ENCODE results near the gene UFD1.

Gene UFD1

GRCh38 chr22:19494676-19495173, 15.7 kb upstream of the UFD1 start:
- DNase-seq, result no peak

GRCh38 chr22:19494001-19494560, 15.1 kb upstream of the UFD1 start:
- no peak for DNase-seq

- no peak for DNase-seq
Observed at GRCh38 chr22:19492504-19493174, 13.6 kb upstream of the UFD1 start.

GRCh38 chr22:19490628-19491230, 11.7 kb upstream of the UFD1 start:
- no peak for DNase-seq

- DNase-seq, result no peak
Observed at GRCh38 chr22:19488884-19489843, 10.2 kb upstream of the UFD1 start.

- no peak for DNase-seq
Observed at GRCh38 chr22:19488285-19488684, 9.3 kb upstream of the UFD1 start.

- DNase-seq, result no peak
Observed at GRCh38 chr22:19483481-19484244, 4.7 kb upstream of the UFD1 start.

- no peak for DNase-seq
Observed at GRCh38 chr22:19482297-19482696, 3.3 kb upstream of the UFD1 start.

GRCh38 chr22:19480789-19481188, 1.8 kb upstream of the UFD1 start:
- no peak for DNase-seq

- no peak for DNase-seq
Observed at GRCh38 chr22:19480173-19480568, 1.2 kb upstream of the UFD1 start.

GRCh38 chr22:19479355-19480172, 571 bp upstream of the UFD1 start, which contains the start of gene CDC45:
TSS of gene CDC45 (plus strand) at chr22:19479920. CDS start at chr22:19479969, 49 bp downstream.
- DNase-seq, result peak; percentile 100

GRCh38 chr22:19478045-19478900, 720 bp downstream of the UFD1 start:
- no peak for DNase-seq

GRCh38 chr22:19477321-19478044, 1.5 kb downstream of the UFD1 start:
- no peak for DNase-seq

- no peak for DNase-seq
Observed at GRCh38 chr22:19476023-19476422, 3.0 kb downstream of the UFD1 start.

- DNase-seq, result no peak
Observed at GRCh38 chr22:19473578-19473977, 5.4 kb downstream of the UFD1 start.

GRCh38 chr22:19472233-19472632, 6.8 kb downstream of the UFD1 start:
- no peak for DNase-seq

GRCh38 chr22:19471572-19471971, 7.4 kb downstream of the UFD1 start:
- no peak for DNase-seq

GRCh38 chr22:19470010-19470409, 9.0 kb downstream of the UFD1 start:
- DNase-seq, result no peak

GRCh38 chr22:19469421-19469820, 9.6 kb downstream of the UFD1 start:
- no peak for DNase-seq

- DNase-seq, result no peak
Observed at GRCh38 chr22:19467912-19468311, 11.1 kb downstream of the UFD1 start.
